GM18909 (cell line): ENCODE results near the gene UFL1.

ENCODE experiments used
- ATAC-seq: cut with Tn5 transposase; IDR thresholded peaks from one replicate; pipeline ENCODE4 v1.9.1; 2021; ENCODE audit warnings: mild to moderate bottlenecking; ENCODE audit not compliant: unreplicated experiment, poor library complexity

UFL1 gene

DNA sequence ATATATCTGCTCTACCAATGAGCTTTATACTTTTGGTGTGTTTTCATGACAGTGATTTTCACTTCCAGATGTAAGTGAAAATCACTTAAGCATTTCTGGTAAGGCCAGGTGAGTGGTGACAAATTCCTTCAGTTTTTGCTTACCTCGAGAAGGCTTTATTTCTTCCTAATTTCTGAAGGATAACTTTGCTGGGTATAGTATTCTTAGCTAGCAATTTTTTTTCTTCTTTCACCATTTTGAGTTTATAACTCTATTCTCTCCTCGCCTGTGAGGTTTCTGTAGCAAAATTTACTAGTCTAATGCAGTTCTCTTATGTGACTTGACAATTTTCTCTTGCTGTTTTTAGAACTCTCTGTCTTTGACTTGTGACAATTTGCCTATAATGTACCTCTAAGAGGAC, 48.4 kb downstream of the UFL1 start:
- ATAC-seq = no peak

DNA sequence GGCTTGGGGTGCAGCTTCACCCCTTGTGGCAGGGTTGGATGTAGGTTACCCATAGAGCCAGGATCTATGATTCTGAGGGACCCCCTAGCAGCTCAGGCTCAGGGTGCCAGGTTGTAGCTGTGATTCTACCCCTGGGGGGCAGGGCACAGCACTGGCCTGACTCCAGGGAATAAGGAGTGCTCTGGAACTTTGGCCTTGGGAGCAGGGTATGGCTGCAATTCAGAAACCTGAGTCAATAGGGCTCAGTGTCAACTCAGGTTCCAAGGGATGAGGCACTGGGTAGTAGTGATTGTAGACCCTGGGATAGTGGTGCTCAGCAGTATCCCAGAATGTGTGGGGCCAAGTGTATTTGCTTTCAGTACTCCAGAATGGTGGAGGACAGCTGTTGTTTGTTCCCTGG, 49.9 kb downstream of the UFL1 start:
- no peak for ATAC-seq

- ATAC-seq = no peak
Observed at GRCh38 chr6:96575359-96575758, 53.8 kb downstream of the UFL1 start.

DNA sequence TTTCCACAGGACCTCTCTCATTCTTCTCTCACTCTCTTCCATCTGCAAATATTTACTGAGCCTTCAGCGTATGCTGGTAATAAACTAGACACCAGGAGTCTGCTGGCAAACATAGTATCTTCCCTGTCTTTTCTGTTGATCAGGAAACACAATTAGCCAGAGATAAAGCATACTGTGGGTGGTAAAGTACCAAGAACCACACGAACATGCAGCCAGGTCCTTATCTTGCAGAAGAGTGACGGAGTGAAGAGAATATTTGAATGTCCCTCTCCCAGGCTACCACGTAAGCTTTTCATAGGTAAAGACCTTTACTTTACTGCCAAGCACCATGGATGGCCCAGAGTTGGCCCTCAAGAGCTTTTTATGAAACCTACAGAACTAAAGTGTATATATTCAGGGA, 54.6 kb downstream of the UFL1 start:
- ATAC-seq = no peak

DNA sequence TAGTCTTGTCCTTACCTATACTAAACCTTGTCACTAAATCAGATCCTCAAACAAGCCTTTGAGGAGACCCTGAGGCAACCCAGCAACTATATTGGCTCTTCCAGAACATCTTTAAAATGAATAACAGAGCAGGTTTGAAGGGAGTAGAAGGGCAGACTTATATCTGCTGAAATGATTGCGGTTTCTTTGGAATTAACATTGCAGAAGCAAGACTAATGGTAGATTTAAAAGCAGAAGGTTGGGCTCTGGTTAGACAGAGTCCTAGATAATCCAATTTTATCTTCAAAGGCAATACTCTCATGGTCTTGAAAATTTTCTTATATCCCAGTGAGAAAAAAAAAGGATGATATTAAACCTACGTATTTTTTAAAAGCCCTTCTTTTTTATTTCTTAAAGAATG, 60.4 kb downstream of the UFL1 start:
- no peak for ATAC-seq

- ATAC-seq = no peak
Observed at GRCh38 chr6:96582436-96582835, 60.8 kb downstream of the UFL1 start.

DNA sequence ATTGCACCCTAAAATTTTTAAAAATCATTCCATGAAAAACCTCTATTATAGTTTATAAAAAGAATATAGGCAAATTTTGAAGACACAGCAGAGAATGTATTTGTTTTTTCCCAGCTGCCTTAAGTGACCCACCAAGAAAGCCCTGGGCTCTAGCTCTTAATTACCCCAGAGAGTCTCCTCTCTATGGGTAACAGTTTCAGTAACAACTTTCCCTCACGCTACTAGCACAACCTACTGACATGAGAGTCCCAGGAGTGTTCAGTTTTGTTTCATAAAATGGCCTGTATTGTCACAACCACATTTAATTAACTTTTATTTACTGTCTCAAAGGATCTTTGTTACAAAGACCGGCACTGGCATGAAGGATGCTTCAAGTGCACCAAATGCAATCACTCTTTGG, 82.8 kb downstream of the UFL1 start:
- ATAC-seq = no peak
